Upper lobe of left lung (tissue), 6 donors: Measurements from ENCODE around the gene DOCK7. TPM values are rescaled to one million over a fixed set of nuclear protein-coding genes. Genes with fewer than 3 reads are reported as not detected.

Experiments used
- ATAC-seq, 2 donors: fragments of 200-7000 bp; cut with Tn5 transposase; one replicate each; pipeline ENCODE4 v1.9.1; 2022; ENCODE audit warnings: mild to moderate bottlenecking in 2 of 2, moderate library complexity in 2 of 2; ENCODE audit not compliant: low FRiP score in 2 of 2
- DNase-seq, 2 donors: peaks; one replicate each; pipeline ENCODE4 v3.0.0-alpha.2; 2019 to 2020
- H3K27ac ChIP-seq, 4 donors: fragments of 200-600 bp; sonication (generic); one replicate each; pipeline ENCODE4 v1.5.1; 2016 to 2019
- H3K27me3 ChIP-seq, 4 donors: fragments of 200-600 bp; sonication (generic); one replicate each; pipeline ENCODE4 v1.5.1; 2017 to 2019
- H3K36me3 ChIP-seq, 4 donors: fragments of 200-600 bp; sonication (generic); one replicate each; pipeline ENCODE4 v1.5.1; 2016 to 2019
- H3K4me1 ChIP-seq, 4 donors: fragments of 200-600 bp; sonication (generic); one replicate each; pipeline ENCODE4 v1.5.1; 2018 to 2019
- H3K4me3 ChIP-seq, 4 donors: fragments of 200-600 bp; sonication (generic); one replicate each; pipeline ENCODE4 v1.5.1; 2017 to 2019; ENCODE audit warnings: mild to moderate bottlenecking in 2 of 4, moderate library complexity in 1 of 4
- H3K9me3 ChIP-seq, 4 donors: fragments of 200-600 bp; sonication (generic); one replicate each; pipeline ENCODE4 v1.5.1; 2018 to 2019
- CTCF ChIP-seq, 6 experiments: fragments of 450-650 bp in 4 of 6; fragments of 200-600 bp in 2 of 6; sonication (generic) in 2 of 6; IDR thresholded peaks; one replicate each; pipeline ENCODE4 v1.5.1; 2016 to 2019; ENCODE audit warnings: antibody characterized with exemption in 6 of 6
- EP300 ChIP-seq, 4 donors: sonication (generic); formaldehyde crosslinking; IDR thresholded peaks; one replicate each; pipeline ENCODE4 v1.5.1; 2017; ENCODE audit warnings: antibody characterized with exemption in 4 of 4, control low read depth in 2 of 4
- POLR2A ChIP-seq, 4 donors: fragments of 450-650 bp; IDR thresholded peaks; one replicate each; pipeline ENCODE4 v1.5.1; 2016 to 2017; ENCODE audit warnings: antibody characterized with exemption in 4 of 4, mild to moderate bottlenecking in 2 of 4
- POLR2AphosphoS5 ChIP-seq, 2 donors: sonication (generic); formaldehyde crosslinking; IDR thresholded peaks; one replicate each; pipeline ENCODE4 v1.5.1; 2017; ENCODE audit warnings: antibody characterized with exemption in 2 of 2
- WGBS, 2 donors: methylation state at CpG; one replicate each; pipeline ENCODE4 v1.1.5; 2017 to 2018; 5-methylcytosine and 5-hydroxymethylcytosine counted together
- total RNA-seq, 6 donors: library from RNA; depleted of rRNA in 4 of 6; stranded (reverse); fragments of >200 nt in 4 of 6; gene quantifications; one replicate each; pipeline versions ENCODE4 v1.1.0 to v1.2.1, GENCODE V29; 2016 to 2021
- donor health status: DM: no; HTN: no; CAD: no; lungs with moderate emphysema.
- donor health status: DM: no; HTN: yes; CAD: no; lungs with severe emphysema.

DOCK7 gene
- total RNA-seq, 6 donors from 2014 or later: 19.4 to 31.9 (median 26.4) TPM

- Histone ChIP-seq H3K36me3 (no peaks in the 10 kb centered on the region), H3K27ac (no peak overlapping the region), H3K27me3 (no peaks in the 10 kb centered on the region), H3K4me1 (peaks cover 0 to 7% (median 4%) of the 10 kb centered on the region in 4 donors), H3K9me3 (no peaks in the 10 kb centered on the region), H3K4me3 (no peak overlapping the region)
- DNase-seq (no peak), ATAC-seq (no peak)
- TF ChIP-seq POLR2A (IDR thresholded peaks at IDR 0.05) (no peak), EP300 (IDR thresholded peaks at IDR 0.05) (no peak), POLR2AphosphoS5 (IDR thresholded peaks at IDR 0.05) (no peak), CTCF (IDR thresholded peaks at IDR 0.05) (no peak)
- WGBS, 2 donors: 81 to 88% methylated on average over 5 of the region's 5 CpGs
Measured at GRCh38 chr1:62728963-62729362, 40.8 kb upstream of the DOCK7 start.

DNA sequence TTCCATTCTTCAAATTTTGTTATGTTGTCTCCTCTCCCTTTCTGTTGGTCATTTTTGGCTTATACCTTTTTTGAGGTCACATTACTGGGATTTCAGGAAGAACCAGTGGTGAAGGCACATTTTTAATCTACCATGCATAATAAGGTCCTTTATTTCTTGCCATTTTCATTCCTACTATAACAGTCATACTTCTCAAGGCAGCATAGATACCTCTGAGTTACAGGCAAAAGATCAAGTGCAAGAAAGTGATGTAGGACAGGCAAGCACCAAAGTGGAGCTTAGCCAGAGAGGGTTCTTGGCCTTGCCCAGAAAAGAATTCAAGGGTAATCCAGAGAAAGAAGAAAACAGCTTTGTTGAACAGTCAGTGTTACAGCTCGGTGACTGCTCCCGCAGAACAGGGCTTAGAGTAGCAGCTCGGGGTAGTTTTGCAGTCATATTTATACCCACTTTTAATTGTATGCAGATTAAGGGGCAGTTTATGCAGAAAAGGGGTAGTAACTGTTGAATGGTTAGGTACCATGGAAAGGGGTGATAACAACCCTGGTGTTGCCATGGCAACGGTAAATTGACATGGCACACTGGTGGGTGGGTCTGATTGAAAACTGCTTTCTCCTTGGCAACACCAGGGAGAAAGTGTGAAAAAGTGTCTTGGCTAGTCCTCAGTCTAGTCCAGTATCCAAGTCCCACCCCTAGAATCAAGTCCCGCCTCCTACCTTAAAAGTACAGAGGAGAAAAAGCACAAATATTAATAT lies 39.6 kb upstream of the DOCK7 start:
- H3K27ac ChIP-seq: no peak overlapping the region
- peaks cover 0 to 7% (median 4%) of the 10 kb centered on the region in 4 donors for H3K4me1 ChIP-seq
- no peak overlapping the region for H3K4me3 ChIP-seq
- WGBS, 2 donors: 89 to 90% methylated on average over 5 of the region's 5 CpGs
- TF ChIP-seq EP300 (IDR thresholded peaks at IDR 0.05): no peak
- no peak for TF ChIP-seq CTCF (IDR thresholded peaks at IDR 0.05)
- TF ChIP-seq POLR2A (IDR thresholded peaks at IDR 0.05): no peak
- TF ChIP-seq POLR2AphosphoS5 (IDR thresholded peaks at IDR 0.05): no peak
- ATAC-seq (no peak), DNase-seq (no peak)
- H3K9me3 ChIP-seq: no peaks in the 10 kb centered on the region
- H3K36me3 ChIP-seq: no peaks in the 10 kb centered on the region
- no peaks in the 10 kb centered on the region for H3K27me3 ChIP-seq

GRCh38 chr1:62726011-62726442 lies 37.8 kb upstream of the DOCK7 start:
- ATAC-seq (no peak), DNase-seq (no peak)
- Histone ChIP-seq H3K4me3 (no peak overlapping the region), H3K36me3 (no peaks in the 10 kb centered on the region), H3K27me3 (no peaks in the 10 kb centered on the region), H3K9me3 (no peaks in the 10 kb centered on the region), H3K4me1 (peaks cover 0 to 7% (median 4%) of the 10 kb centered on the region in 4 donors), H3K27ac (no peak overlapping the region)
- WGBS, 2 donors: 70 to 75% methylated on average over 2 of the region's 2 CpGs
- TF ChIP-seq POLR2AphosphoS5 (IDR thresholded peaks at IDR 0.05): no peak
- no peak for TF ChIP-seq POLR2A (IDR thresholded peaks at IDR 0.05)
- TF ChIP-seq CTCF (IDR thresholded peaks at IDR 0.05): no peak
- no peak for TF ChIP-seq EP300 (IDR thresholded peaks at IDR 0.05)

- no peaks in the 10 kb centered on the region for H3K36me3 ChIP-seq
- H3K27ac ChIP-seq: no peak overlapping the region
- no peak overlapping the region for H3K4me3 ChIP-seq
- H3K27me3 ChIP-seq: no peaks in the 10 kb centered on the region
- WGBS, 2 donors: 16 to 24% methylated on average over 1 of the region's 1 CpG
- ATAC-seq: peak in 1 of 2 donors; percentile 57
- TF ChIP-seq EP300 (IDR thresholded peaks at IDR 0.05): no peak
- TF ChIP-seq POLR2A (IDR thresholded peaks at IDR 0.05): no peak
- TF ChIP-seq POLR2AphosphoS5 (IDR thresholded peaks at IDR 0.05): no peak
- TF ChIP-seq CTCF (IDR thresholded peaks at IDR 0.05): no peak
- peaks cover 0 to 7% (median 4%) of the 10 kb centered on the region in 4 donors for H3K4me1 ChIP-seq
- no peak for DNase-seq
- H3K9me3 ChIP-seq: no peaks in the 10 kb centered on the region
Measured at GRCh38 chr1:62725255-62725654, 37.1 kb upstream of the DOCK7 start.

DNA sequence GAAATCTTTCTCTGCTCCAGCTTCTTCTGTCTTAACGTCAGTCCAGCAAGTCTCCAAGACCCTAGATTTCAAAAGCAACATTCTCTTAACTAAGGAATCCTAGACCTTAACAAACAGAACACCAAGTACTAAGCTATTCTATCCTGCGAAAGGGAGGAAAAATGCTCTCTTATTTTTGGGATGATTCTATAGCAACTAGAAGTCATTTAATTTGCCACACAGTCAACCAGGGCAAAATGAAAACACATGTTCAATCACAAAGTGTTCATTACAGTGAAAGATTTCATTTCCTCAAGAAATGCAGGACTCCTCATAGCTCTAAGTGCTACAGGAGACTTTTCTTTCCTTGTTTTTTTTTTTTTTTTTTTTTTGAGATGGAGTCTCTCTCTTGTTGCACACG lies 36.2 kb upstream of the DOCK7 start:
- Histone ChIP-seq H3K4me1 (peaks cover 0 to 7% (median 4%) of the 10 kb centered on the region in 4 donors), H3K36me3 (no peaks in the 10 kb centered on the region), H3K27me3 (no peaks in the 10 kb centered on the region), H3K27ac (no peak overlapping the region), H3K4me3 (no peak overlapping the region), H3K9me3 (no peaks in the 10 kb centered on the region)
- ATAC-seq (no peak), DNase-seq (no peak)
- TF ChIP-seq POLR2AphosphoS5 (IDR thresholded peaks at IDR 0.05) (no peak), POLR2A (IDR thresholded peaks at IDR 0.05) (no peak), EP300 (IDR thresholded peaks at IDR 0.05) (no peak), CTCF (IDR thresholded peaks at IDR 0.05) (no peak)
- 88 to 96% methylated on average over 3 of the region's 3 CpGs for WGBS, 2 donors
